Retina (tissue), 1 donor: ENCODE results near the gene PRRG2.

Experiments used
- DNase-seq: peaks from one replicate; pipeline ENCODE4 v3.0.0-alpha.2; 2016

The PRRG2 gene

GRCh38 chr19:49590071-49590970 is 9.2 kb downstream of the PRRG2 start:
- DNase-seq: peak; percentile 90

GRCh38 chr19:49590971-49591730 is 10.0 kb downstream of the PRRG2 start, which contains the start of gene PRR12:
PRR12 (plus strand) TSS chr19:49591182; CDS start chr19:49591655, 473 bp downstream.
- no peak for DNase-seq

GRCh38 chr19:49591731-49592485 is 10.8 kb downstream of the PRRG2 start:
- DNase-seq: peak; percentile 80

GRCh38 chr19:49592486-49593232 is 11.5 kb downstream of the PRRG2 start:
- DNase-seq: no peak

- DNase-seq: peak; percentile 83
These were observed 12.4 kb downstream of the PRRG2 start for GRCh38 chr19:49593233-49594113.

- DNase-seq: no peak
These were observed 13.3 kb downstream of the PRRG2 start for GRCh38 chr19:49594157-49594992.

- DNase-seq: no peak
These were observed 14.1 kb downstream of the PRRG2 start for GRCh38 chr19:49594993-49595818.

GRCh38 chr19:49595819-49596404 is 14.8 kb downstream of the PRRG2 start:
- no peak for DNase-seq

GRCh38 chr19:49596407-49596806 is 15.3 kb downstream of the PRRG2 start:
- no peak for DNase-seq

GRCh38 chr19:49596954-49597702 is 16.0 kb downstream of the PRRG2 start:
- DNase-seq: no peak

GRCh38 chr19:49597703-49597974 is 16.5 kb downstream of the PRRG2 start:
- DNase-seq: no peak

- DNase-seq: no peak
These were observed 18.5 kb downstream of the PRRG2 start for GRCh38 chr19:49599378-49600295.

GRCh38 chr19:49601482-49602038 is 20.4 kb downstream of the PRRG2 start:
- DNase-seq: no peak

GRCh38 chr19:49602806-49603205 is 21.7 kb downstream of the PRRG2 start:
- no peak for DNase-seq

- no peak for DNase-seq
These were observed 24.5 kb downstream of the PRRG2 start for GRCh38 chr19:49605605-49606004.

- DNase-seq: no peak
These were observed 28.5 kb downstream of the PRRG2 start for GRCh38 chr19:49609499-49610092.

GRCh38 chr19:49613374-49613773 is 32.3 kb downstream of the PRRG2 start:
- no peak for DNase-seq
